HG03571 (cell line): ENCODE measurements around the gene ADAMTS19.

Experiments
- ATAC-seq: cut with Tn5 transposase; IDR thresholded peaks from one replicate; pipeline ENCODE4 v1.9.1; 2021; ENCODE audit not compliant: unreplicated experiment

The ADAMTS19 gene

GRCh38 chr5:129763651-129764050 lies 303.6 kb downstream of the ADAMTS19 start:
- no peak for ATAC-seq

- ATAC-seq: no peak
Observed at GRCh38 chr5:129766798-129767197, 306.7 kb downstream of the ADAMTS19 start.

GRCh38 chr5:129767927-129768380 lies 307.9 kb downstream of the ADAMTS19 start:
- ATAC-seq: peak; percentile 85

- ATAC-seq: no peak
Observed at GRCh38 chr5:129768735-129769134, 308.6 kb downstream of the ADAMTS19 start.

GRCh38 chr5:129770024-129770820 lies 310.1 kb downstream of the ADAMTS19 start:
- no peak for ATAC-seq

GRCh38 chr5:129771058-129771838 lies 311.1 kb downstream of the ADAMTS19 start:
- ATAC-seq: peak; percentile 55

GRCh38 chr5:129773376-129773775 lies 313.3 kb downstream of the ADAMTS19 start:
- ATAC-seq: no peak

- no peak for ATAC-seq
Observed at GRCh38 chr5:129781594-129781993, 321.5 kb downstream of the ADAMTS19 start.
